Endothelial cell of umbilical vein (primary cell): Measurements from ENCODE around the gene TBX1. TPM values are rescaled to one million over a fixed set of nuclear protein-coding genes. Genes with fewer than 3 reads are reported as not detected.

Source experiments
- BruUV-seq: library from RNA; stranded (reverse); fragments of 400-500 nt; replicated peaks from 2 replicates; lab custom pipeline; 2021; lab: Mats Ljungman, UMichigan
- CTCF ChIA-PET: fragments of 300-600, 350-600 bp; sonication (Branson Sonifier 250); formaldehyde crosslinking; loops from one replicate; lab custom pipeline; 2021; ENCODE audit warnings: antibody characterized with exemption, inconsistent platforms; lab: Charles Lee
- POLR2A ChIA-PET: fragments of 300-600, 350-600 bp; sonication (Branson Sonifier 250); formaldehyde crosslinking; loops from one replicate; lab custom pipeline; 2021; ENCODE audit warnings: antibody characterized with exemption, inconsistent platforms; lab: Charles Lee
- DNase-seq: peaks from one replicate; pipeline ENCODE4 v3.0.0-alpha.2; 2011; ENCODE audit warnings: low read depth, low spot score
- FAIRE-seq: peaks from 2 replicates; lab custom pipeline; 2011; peaks lifted over from hg19 to GRCh38; lab: Jason Lieb, UNC
- H2AFZ ChIP-seq: 2 replicates; pipeline ENCODE4 v1.6.0; 2012; ENCODE audit warnings: low read depth, low read length, control low read depth, inconsistent platforms
- H3K27ac ChIP-seq: 2 replicates; pipeline ENCODE4 v1.5.1; 2011; ENCODE audit warnings: low read depth, mild to moderate bottlenecking, control low read depth, low read length, moderate library complexity; ENCODE audit not compliant: insufficient read depth
- H3K27me3 ChIP-seq, 2 experiments: 2 replicates each; pipeline versions ENCODE4 v1.6.0 to v1.6.1; 2011; ENCODE audit warnings: low read length in 2 of 2, mixed read lengths in 1 of 2; ENCODE audit not compliant: control insufficient read depth in 2 of 2, insufficient read depth in 2 of 2
- H3K36me3 ChIP-seq, 2 experiments: 2 replicates in 1 of 2; 3 replicates in 1 of 2; pipeline ENCODE4 v1.5.1; 2011; ENCODE audit warnings: low read length in 2 of 2, mild to moderate bottlenecking in 1 of 2, moderate library complexity in 1 of 2; ENCODE audit not compliant: control insufficient read depth in 2 of 2, insufficient read depth in 2 of 2; ENCODE audit errors: extremely low read depth in 1 of 2
- H3K4me1 ChIP-seq: 3 replicates; pipeline ENCODE4 v1.5.1; 2011; ENCODE audit warnings: mild to moderate bottlenecking, low read length; ENCODE audit not compliant: control insufficient read depth, insufficient read depth; ENCODE audit errors: extremely low read depth
- H3K4me2 ChIP-seq: 2 replicates; pipeline ENCODE4 v1.6.1; 2011; ENCODE audit warnings: low read length, control low read depth, mixed read lengths; ENCODE audit not compliant: insufficient read depth
- H3K4me3 ChIP-seq, 3 experiments: fragments of 200-600 bp in 1 of 3; sonication (generic), shearing (Covaris generic) in 1 of 3; replicated peaks in 1 of 3; 2 replicates each; pipeline ENCODE4 v1.5.1; 2011 to 2016; ENCODE audit warnings: control low read depth in 3 of 3, low read length in 3 of 3, mild to moderate bottlenecking in 2 of 3, inconsistent platforms in 1 of 3, low read depth in 1 of 3, moderate library complexity in 1 of 3; ENCODE audit not compliant: insufficient read depth in 1 of 3
- H3K79me2 ChIP-seq: 2 replicates; pipeline ENCODE4 v1.6.0; 2012; ENCODE audit warnings: low read length, inconsistent platforms; ENCODE audit not compliant: control insufficient read depth, insufficient read depth
- H3K9ac ChIP-seq: replicated peaks from 2 replicates; pipeline ENCODE3; 2011; ENCODE audit warnings: low read length, control low read depth; ENCODE audit not compliant: insufficient read depth; ENCODE audit errors: extremely low read depth
- H3K9me1 ChIP-seq: replicated peaks from 3 replicates; pipeline ENCODE4 v1.6.0; 2011; ENCODE audit warnings: mild to moderate bottlenecking, low read length; ENCODE audit not compliant: control insufficient read depth, insufficient read depth; ENCODE audit errors: extremely low read depth
- H3K9me3 ChIP-seq: replicated peaks from 2 replicates; pipeline ENCODE4 v1.5.1; 2012; ENCODE audit warnings: low read length, inconsistent platforms; ENCODE audit not compliant: control insufficient read depth, insufficient read depth
- H4K20me1 ChIP-seq: replicated peaks from 2 replicates; pipeline ENCODE3; 2011; ENCODE audit warnings: mild to moderate bottlenecking, low read length; ENCODE audit not compliant: control insufficient read depth, insufficient read depth; ENCODE audit errors: extremely low read depth
- CTCF ChIP-seq, 2 donors: IDR thresholded peaks; 1 replicate in 1 of 2; 2 replicates in 1 of 2; pipeline ENCODE4 v1.5.1; 2011; ENCODE audit warnings: low read length in 2 of 2, mild to moderate bottlenecking in 2 of 2, moderate library complexity in 2 of 2, control low read depth in 1 of 2, inconsistent platforms in 1 of 2, low read depth in 1 of 2; ENCODE audit not compliant: insufficient read depth in 1 of 2; ENCODE audit errors: extremely low read depth in 1 of 2
- EZH2 ChIP-seq: IDR thresholded peaks from 2 replicates; pipeline ENCODE4 v1.6.1; 2012; ENCODE audit warnings: borderline replicate concordance, low read depth, mild to moderate bottlenecking, moderate library complexity, low read length, inconsistent platforms; ENCODE audit not compliant: severe bottlenecking
- FOS ChIP-seq: IDR thresholded peaks from 2 replicates; pipeline ENCODE4 v1.6.1; 2011; ENCODE audit warnings: mild to moderate bottlenecking, low read length, moderate library complexity, borderline replicate concordance; ENCODE audit not compliant: insufficient read depth
- GATA2 ChIP-seq: IDR thresholded peaks from 2 replicates; pipeline ENCODE4 v1.7.0; 2011; ENCODE audit warnings: low read depth, mild to moderate bottlenecking, moderate library complexity, mixed read lengths, low read length; ENCODE audit not compliant: insufficient read length, insufficient read depth
- JUN ChIP-seq: IDR thresholded peaks from 2 replicates; pipeline ENCODE4 v1.6.1; 2011; ENCODE audit warnings: borderline replicate concordance, low read depth; ENCODE audit not compliant: insufficient read length, insufficient read depth
- MAX ChIP-seq: IDR thresholded peaks from 2 replicates; pipeline ENCODE4 v1.6.1; 2011; ENCODE audit not compliant: insufficient read depth, insufficient read length
- MYC ChIP-seq: IDR thresholded peaks from one replicate; pipeline ENCODE4 v1.6.1; 2011; ENCODE audit warnings: mild to moderate bottlenecking, low read depth, low read length
- POLR2A ChIP-seq: IDR thresholded peaks from 2 replicates; pipeline ENCODE4 v1.6.1; 2012; ENCODE audit warnings: low read depth, mild to moderate bottlenecking, control low read depth, low read length
- POLR2AphosphoS5 ChIP-seq: IDR thresholded peaks from 2 replicates; pipeline ENCODE4 v1.6.1; 2012; ENCODE audit warnings: low read depth, mild to moderate bottlenecking, control low read depth, low read length, moderate library complexity; ENCODE audit not compliant: insufficient read depth
- dilution Hi-C: fragments of 300-500 bp; cut with MboI; formaldehyde crosslinking; loops from one replicate; pipeline ENCODE4 v1.15.0; 2019; ENCODE audit warnings: low sequenced_read_pairs; ENCODE audit not compliant: extremely low pct_ligation_motif_present
- intact Hi-C: fragments of 100-400 bp; cut with micrococcal nuclease; formaldehyde crosslinking; loops from one replicate; pipeline ENCODE4 v1.10.0; 2022
- polyA plus RNA-seq, 4 experiments: library from polyadenylated mRNA; depleted of rRNA in 3 of 4; stranded (reverse) in 3 of 4; unstranded in 1 of 4; fragments of >200 nt; gene quantifications; 2 replicates each; pipeline versions ENCODE4 v1.2.1 to v1.2.3, GENCODE V29; 2011 to 2012; ENCODE audit warnings: missing spikeins in 1 of 4
- total RNA-seq: library from RNA; stranded (reverse); gene quantifications from 2 replicates; pipeline ENCODE4 v1.2.3, GENCODE V29; 2021

TBX1 gene
- total and polyA plus RNA-seq, 2 donors (not counting 3 experiments of a cell fraction or from before 2014, with no cell fraction given) = 11.0 to 30.2 TPM

DNA sequence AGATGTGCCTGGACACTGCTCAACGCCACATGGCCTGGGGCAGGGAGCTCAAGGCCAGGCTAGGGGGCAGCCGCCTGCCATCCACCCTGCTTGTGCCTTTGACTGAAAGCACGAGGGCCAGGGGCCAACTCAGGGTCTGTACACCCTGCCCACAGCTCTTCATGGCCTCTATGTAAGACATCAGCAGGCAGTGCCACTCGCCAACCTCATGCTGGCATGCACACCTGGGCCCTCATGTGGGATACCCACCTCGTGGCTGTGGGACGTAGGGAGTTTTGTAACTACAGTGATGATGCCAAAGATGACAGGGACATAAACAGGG is 25.6 kb downstream of the TBX1 start:
- BruUV-seq = no TSS peak
- Histone ChIP-seq H3K9ac (no peak overlapping the region), H2AFZ (no peak overlapping the region), H3K79me2 (no peaks in the 10 kb centered on the region), H3K9me3 (no peaks in the 10 kb centered on the region), H3K9me1 (no peaks in the 10 kb centered on the region), H3K27me3 (no peaks in the 10 kb centered on the region), H3K4me2 (no peak overlapping the region), H4K20me1 (no peaks in the 10 kb centered on the region), H3K27ac (no peak overlapping the region), H3K36me3 (no peaks in the 10 kb centered on the region), H3K4me1 (no peaks in the 10 kb centered on the region), H3K4me3 (no peak overlapping the region)
- FAIRE-seq (no peak), DNase-seq (no peak)
- dilution Hi-C loops (no loop called here), intact Hi-C loops (no loop called here)
- ChIA-PET POLR2A (no interaction called here), CTCF (interaction anchor here (0.9 to 1.5 kb wide), 3 partner anchors 15 to 124 kb away, joined by 4 to 7 read pairs (median 6); no protein-coding TSS in a partner anchor)
- TF ChIP-seq JUN (no peak), CTCF (IDR thresholded peaks at IDR 0.05; ENCODE audit: extremely low read depth in 1 of 2, insufficient read depth in 1 of 2, low read depth in 1 of 2, low read length in 2 of 2) (no peak), POLR2A (no peak), MAX (no peak), GATA2 (no peak), FOS (no peak), MYC (no peak), EZH2 (no peak), POLR2AphosphoS5 (no peak)
